ENCODE data around the gene STPG4. TPM values are rescaled to one million over a fixed set of nuclear protein-coding genes. Genes with fewer than 3 reads are reported as not detected.

Gene STPG4
- total RNA-seq, 1 donor from 2014 or later, result 0.64 TPM

DNA sequence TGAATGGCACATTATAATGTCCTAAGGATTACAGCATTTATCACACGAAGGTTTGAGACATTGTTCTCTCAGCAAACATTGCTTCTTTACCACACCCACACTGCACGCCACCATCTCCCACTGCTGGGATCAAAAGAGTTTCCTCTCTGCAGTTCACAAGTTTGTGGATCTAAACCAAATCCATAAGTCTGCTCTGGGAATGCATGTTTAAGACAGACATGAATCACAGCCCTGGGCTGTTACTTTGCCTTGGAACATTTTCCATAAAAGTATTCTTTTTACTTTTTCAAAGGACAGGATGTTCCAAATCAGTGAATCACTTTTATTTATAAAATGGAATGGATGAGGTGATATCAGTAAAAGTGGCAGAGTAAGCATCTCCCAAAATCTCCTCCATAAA is 36.1 kb downstream of the STPG4 start:
- Mint-ChIP-seq H3K27me3 (ENCODE audit: low read depth, unreplicated experiment) (no peaks in the 10 kb centered on the region), H3K4me3 (ENCODE audit: unreplicated experiment) (no peak overlapping the region), H3K36me3 (ENCODE audit: low read depth, unreplicated experiment) (no peaks in the 10 kb centered on the region), H3K4me1 (ENCODE audit: low read depth, unreplicated experiment) (peaks cover 32% of the 10 kb centered on the region), H3K9me3 (ENCODE audit: unreplicated experiment) (peaks cover 2% of the 10 kb centered on the region), H3K27ac (ENCODE audit: unreplicated experiment) (no peak overlapping the region)
- no peaks in the 10 kb centered on the region for H3K27me3 ChIP-seq (ENCODE audit: insufficient read depth, low read length)
- peak overlapping the region; percentile 78 for H3K27ac ChIP-seq (ENCODE audit: low read depth, low read length)
- no peaks in the 10 kb centered on the region for H3K9me3 ChIP-seq (ENCODE audit: insufficient read depth, low read depth, low read length)
- H3K4me2 ChIP-seq (ENCODE audit: low read length), result peak overlapping the region; percentile 37
- no peak overlapping the region for H3K4me3 ChIP-seq (ENCODE audit: insufficient read depth, low read depth, low read length)
- peak overlapping the region; percentile 61 for H3K9ac ChIP-seq (ENCODE audit: low read length)
- H2AFZ ChIP-seq (ENCODE audit: low read depth, low read length), result no peak overlapping the region
- H4K20me1 ChIP-seq (ENCODE audit: insufficient read depth, low read length), result no peaks in the 10 kb centered on the region
- TF ChIP-seq, protein P1, sequence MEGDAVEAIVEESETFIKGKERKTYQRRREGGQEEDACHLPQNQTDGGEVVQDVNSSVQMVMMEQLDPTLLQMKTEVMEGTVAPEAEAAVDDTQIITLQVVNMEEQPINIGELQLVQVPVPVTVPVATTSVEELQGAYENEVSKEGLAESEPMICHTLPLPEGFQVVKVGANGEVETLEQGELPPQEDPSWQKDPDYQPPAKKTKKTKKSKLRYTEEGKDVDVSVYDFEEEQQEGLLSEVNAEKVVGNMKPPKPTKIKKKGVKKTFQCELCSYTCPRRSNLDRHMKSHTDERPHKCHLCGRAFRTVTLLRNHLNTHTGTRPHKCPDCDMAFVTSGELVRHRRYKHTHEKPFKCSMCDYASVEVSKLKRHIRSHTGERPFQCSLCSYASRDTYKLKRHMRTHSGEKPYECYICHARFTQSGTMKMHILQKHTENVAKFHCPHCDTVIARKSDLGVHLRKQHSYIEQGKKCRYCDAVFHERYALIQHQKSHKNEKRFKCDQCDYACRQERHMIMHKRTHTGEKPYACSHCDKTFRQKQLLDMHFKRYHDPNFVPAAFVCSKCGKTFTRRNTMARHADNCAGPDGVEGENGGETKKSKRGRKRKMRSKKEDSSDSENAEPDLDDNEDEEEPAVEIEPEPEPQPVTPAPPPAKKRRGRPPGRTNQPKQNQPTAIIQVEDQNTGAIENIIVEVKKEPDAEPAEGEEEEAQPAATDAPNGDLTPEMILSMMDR (IDR thresholded peaks at IDR 0.05; ENCODE audit: insufficient read depth, low read depth, low read length), result no peak
- FAIRE-seq (peak; percentile 94), DNase-seq (ENCODE audit: low read depth) (peak; percentile 80)
- no peaks in the 10 kb centered on the region for H3K79me2 ChIP-seq (ENCODE audit: insufficient read depth, low read length)
- no peaks in the 10 kb centered on the region for H3K36me3 ChIP-seq (ENCODE audit: insufficient read depth, low read length)
- peaks cover 31% of the 10 kb centered on the region for H3K4me1 ChIP-seq (ENCODE audit: insufficient read depth, low read length)

DNA sequence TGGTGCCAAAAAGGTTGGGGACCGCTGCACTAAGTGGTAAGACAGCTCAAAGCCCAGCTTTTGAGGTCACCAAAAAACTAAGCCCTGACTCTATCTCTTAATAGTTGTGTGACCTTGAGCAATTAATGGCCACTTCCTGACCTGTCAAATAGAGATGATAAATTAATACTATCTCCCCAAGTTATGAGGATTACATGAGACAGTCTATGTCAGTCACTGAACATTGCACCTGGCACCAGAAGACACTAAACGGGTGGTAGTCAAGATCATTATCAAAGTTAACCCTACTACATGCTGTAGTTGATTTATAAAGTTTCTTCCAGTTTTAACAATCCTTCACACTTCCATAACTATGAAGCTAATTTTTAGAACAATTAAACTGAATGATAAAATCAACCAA is 36.5 kb downstream of the STPG4 start:
- Histone ChIP-seq H3K4me2 (ENCODE audit: low read length) (peak overlapping the region; percentile 37), H3K27ac (ENCODE audit: low read depth, low read length) (peak overlapping the region; percentile 78), H3K4me1 (ENCODE audit: insufficient read depth, low read length) (peaks cover 31% of the 10 kb centered on the region), H3K79me2 (ENCODE audit: insufficient read depth, low read length) (no peaks in the 10 kb centered on the region), H2AFZ (ENCODE audit: low read depth, low read length) (no peak overlapping the region), H3K9ac (ENCODE audit: low read length) (peak overlapping the region; percentile 61), H3K4me3 (ENCODE audit: insufficient read depth, low read depth, low read length) (no peak overlapping the region), H3K9me3 (ENCODE audit: insufficient read depth, low read depth, low read length) (no peaks in the 10 kb centered on the region), H3K27me3 (ENCODE audit: insufficient read depth, low read length) (no peaks in the 10 kb centered on the region), H3K36me3 (ENCODE audit: insufficient read depth, low read length) (no peaks in the 10 kb centered on the region), H4K20me1 (ENCODE audit: insufficient read depth, low read length) (no peaks in the 10 kb centered on the region)
- H3K36me3 Mint-ChIP-seq (ENCODE audit: low read depth, unreplicated experiment), result no peaks in the 10 kb centered on the region
- H3K9me3 Mint-ChIP-seq (ENCODE audit: unreplicated experiment), result peaks cover 2% of the 10 kb centered on the region
- H3K27ac Mint-ChIP-seq (ENCODE audit: unreplicated experiment), result no peak overlapping the region
- no peak for TF ChIP-seq EZH2 (IDR thresholded peaks at IDR 0.05; ENCODE audit: insufficient read depth, low read length)
- TF ChIP-seq, protein P1 (IDR thresholded peaks at IDR 0.05; ENCODE audit: insufficient read depth, low read depth, low read length), result no peak
- FAIRE-seq, result no peak
- DNase-seq (ENCODE audit: low read depth), result no peak
- no peaks in the 10 kb centered on the region for H3K27me3 Mint-ChIP-seq (ENCODE audit: low read depth, unreplicated experiment)
- no peak overlapping the region for H3K4me3 Mint-ChIP-seq (ENCODE audit: unreplicated experiment)
- peaks cover 32% of the 10 kb centered on the region for H3K4me1 Mint-ChIP-seq (ENCODE audit: low read depth, unreplicated experiment)

DNA sequence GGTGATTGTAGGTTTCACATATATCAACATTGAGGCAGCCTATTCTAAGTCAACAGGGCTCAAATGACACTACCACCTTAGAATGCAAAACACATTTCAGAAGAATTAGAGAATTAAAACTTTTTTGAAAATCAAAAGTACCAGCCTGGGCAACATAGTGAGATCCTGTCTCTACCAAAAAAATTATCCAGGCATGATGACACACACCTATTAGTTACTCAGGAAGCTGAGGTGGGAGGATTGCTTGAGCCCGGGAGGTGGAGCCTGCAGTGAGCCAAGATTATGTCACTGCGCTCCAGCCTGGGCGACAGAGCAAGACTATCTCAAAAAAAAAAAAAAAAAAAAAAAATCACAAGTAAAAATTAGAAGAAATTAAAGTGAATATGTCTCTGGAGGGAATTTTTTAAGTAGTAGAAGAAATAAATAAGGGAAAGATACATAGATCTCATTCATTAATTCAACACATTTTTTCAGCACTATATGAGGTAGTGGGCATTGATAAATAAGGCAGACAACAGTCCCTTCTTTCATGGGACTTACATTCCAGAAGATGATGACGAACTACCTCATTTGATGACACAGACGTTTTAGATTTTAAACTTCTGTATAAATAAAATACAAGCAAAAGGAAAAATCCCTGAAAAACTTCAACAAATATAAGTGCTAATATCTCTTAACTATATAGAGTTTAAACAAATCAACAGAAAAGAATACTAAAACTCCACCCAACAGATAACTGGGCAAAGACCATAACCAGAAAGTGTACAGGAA is 42.3 kb downstream of the STPG4 start:
- DNase-seq (ENCODE audit: low read depth) (no peak), FAIRE-seq (no peak)
- H3K4me3 ChIP-seq (ENCODE audit: insufficient read depth, low read depth, low read length), result no peak overlapping the region
- no peaks in the 10 kb centered on the region for H3K27me3 ChIP-seq (ENCODE audit: insufficient read depth, low read length)
- no peaks in the 10 kb centered on the region for H3K27me3 Mint-ChIP-seq (ENCODE audit: low read depth, unreplicated experiment)
- no peak overlapping the region for H3K4me2 ChIP-seq (ENCODE audit: low read length)
- H3K9ac ChIP-seq (ENCODE audit: low read length), result no peak overlapping the region
- no peaks in the 10 kb centered on the region for H3K36me3 Mint-ChIP-seq (ENCODE audit: low read depth, unreplicated experiment)
- no peak overlapping the region for H3K27ac Mint-ChIP-seq (ENCODE audit: unreplicated experiment)
- no peaks in the 10 kb centered on the region for H3K4me1 ChIP-seq (ENCODE audit: insufficient read depth, low read length)
- H3K79me2 ChIP-seq (ENCODE audit: insufficient read depth, low read length), result no peaks in the 10 kb centered on the region
- no peak overlapping the region for H2AFZ ChIP-seq (ENCODE audit: low read depth, low read length)
- TF ChIP-seq EZH2 (IDR thresholded peaks at IDR 0.05; ENCODE audit: insufficient read depth, low read length), result no peak
- TF ChIP-seq, protein P1 (IDR thresholded peaks at IDR 0.05; ENCODE audit: insufficient read depth, low read depth, low read length), result no peak
- H3K4me3 Mint-ChIP-seq (ENCODE audit: unreplicated experiment), result no peak overlapping the region
- H3K4me1 Mint-ChIP-seq (ENCODE audit: low read depth, unreplicated experiment), result peaks cover 10% of the 10 kb centered on the region
- H3K9me3 ChIP-seq (ENCODE audit: insufficient read depth, low read depth, low read length), result no peaks in the 10 kb centered on the region
- no peaks in the 10 kb centered on the region for H4K20me1 ChIP-seq (ENCODE audit: insufficient read depth, low read length)
- peaks cover 4% of the 10 kb centered on the region for H3K9me3 Mint-ChIP-seq (ENCODE audit: unreplicated experiment)
- H3K36me3 ChIP-seq (ENCODE audit: insufficient read depth, low read length), result no peaks in the 10 kb centered on the region
- H3K27ac ChIP-seq (ENCODE audit: low read depth, low read length), result no peak overlapping the region

All from astrocyte (in vitro differentiated cells and primary cell).